MM.1S (cell line): ENCODE results near the gene SEL1L3.

Source experiments
- CTCF ChIP-seq: fragments of 300-600 bp; sonication (generic); IDR thresholded peaks from 2 replicates; pipeline ENCODE4 v1.5.1; 2016; ENCODE audit warnings: antibody characterized with exemption, low read length, mixed read lengths
- EZH2 ChIP-seq: fragments of 300-600 bp; sonication (generic); optimal IDR thresholded peaks from 2 replicates; pipeline ENCODE3; 2017; ENCODE audit warnings: low read depth, mild to moderate bottlenecking, antibody characterized with exemption, low read length, mixed read lengths
- EZH2phosphoT487 ChIP-seq: fragments of 300-600 bp; sonication (generic); IDR thresholded peaks from 2 replicates; pipeline ENCODE4 v1.6.1; 2018; ENCODE audit warnings: antibody characterized with exemption, low read length

GRCh38 chr4:25773358-25773757 lies 89.4 kb downstream of the SEL1L3 start:
- no peak for TF ChIP-seq CTCF
- no peak for TF ChIP-seq EZH2
- TF ChIP-seq EZH2phosphoT487 = no peak
